GM21619 (cell line): ENCODE data around the gene RAB6C.
"Not testable (repeated sequence)": the region's sequence is repeated elsewhere in the genome, so short reads cannot be mapped to it uniquely, and the experiment has no call there.

Experiments used
- ATAC-seq: cut with Tn5 transposase; IDR thresholded peaks from one replicate; pipeline ENCODE4 v1.9.1; 2021; ENCODE audit not compliant: unreplicated experiment

RAB6C gene

DNA sequence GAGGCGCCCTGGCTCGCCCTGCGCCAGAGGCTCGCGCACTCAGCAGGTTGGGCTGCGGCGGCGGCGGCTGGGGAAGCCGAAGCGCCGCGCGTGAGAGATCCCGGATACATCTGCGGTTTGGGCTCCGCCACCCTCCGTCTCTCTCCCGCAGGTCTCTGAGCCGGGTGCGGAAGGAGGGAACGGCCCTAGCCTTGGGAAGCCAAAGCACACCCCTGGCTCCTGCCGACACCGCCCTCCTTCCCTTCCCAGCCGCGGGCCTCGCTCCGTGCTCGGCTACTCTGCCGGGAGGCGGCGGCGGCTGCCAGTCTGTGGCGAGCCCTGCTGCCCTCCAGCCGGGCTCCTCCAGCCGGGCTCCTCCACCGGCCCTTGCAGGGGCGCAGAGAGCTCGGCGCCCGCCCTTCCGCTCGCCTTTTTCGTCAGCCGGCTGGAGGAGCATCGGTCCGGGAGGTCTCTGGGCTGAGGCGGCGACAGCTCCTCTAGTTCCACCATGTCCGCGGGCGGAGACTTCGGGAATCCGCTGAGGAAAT, at the start of gene RAB6C:
RAB6C (plus strand) TSS at position 38 of the 527 bp plus-strand sequence; CDS start at position 488, 450 bp downstream.
- ATAC-seq, result not testable (repeated sequence)

DNA sequence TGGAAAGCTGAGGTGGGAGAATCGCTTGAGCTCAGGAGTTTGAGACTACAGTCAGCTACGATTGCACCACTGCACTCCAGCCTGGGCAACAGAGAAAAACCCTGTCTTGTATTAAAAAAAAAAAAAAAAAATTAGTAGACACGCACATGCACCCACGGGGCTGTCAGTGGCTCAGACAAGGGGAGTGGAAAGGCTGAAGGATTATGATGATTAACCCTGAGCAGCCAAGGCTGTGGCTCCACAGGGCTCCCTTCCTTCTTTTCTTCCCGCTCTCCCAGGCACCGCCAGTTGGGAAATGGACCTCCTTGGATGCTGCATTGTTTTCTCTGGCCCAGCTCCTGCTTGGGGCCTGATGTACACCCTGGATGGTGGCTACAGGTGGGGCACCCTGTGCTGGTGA, 49.0 kb upstream of the RAB6C start:
- ATAC-seq, result no peak

DNA sequence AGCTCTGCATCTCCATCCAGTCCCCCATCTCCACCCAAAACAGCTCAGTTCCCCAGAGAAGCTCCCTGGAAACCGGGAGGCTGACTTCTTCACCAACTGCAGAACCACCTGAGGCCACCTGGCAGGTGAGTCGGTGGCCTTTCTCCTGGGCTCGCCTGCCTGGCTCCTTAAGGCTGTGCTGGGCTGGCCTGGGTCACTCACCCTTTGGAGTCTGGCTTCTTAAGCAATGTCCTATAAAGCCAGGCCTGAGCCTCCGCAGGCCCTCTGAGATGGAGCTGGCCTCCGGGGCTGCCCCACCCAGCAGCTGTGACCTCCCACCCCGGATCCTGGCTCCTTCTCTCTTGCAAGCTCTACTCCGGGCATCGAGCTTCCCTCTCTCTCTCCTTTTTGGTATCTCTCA, 46.1 kb upstream of the RAB6C start:
- ATAC-seq, result not testable (repeated sequence)

DNA sequence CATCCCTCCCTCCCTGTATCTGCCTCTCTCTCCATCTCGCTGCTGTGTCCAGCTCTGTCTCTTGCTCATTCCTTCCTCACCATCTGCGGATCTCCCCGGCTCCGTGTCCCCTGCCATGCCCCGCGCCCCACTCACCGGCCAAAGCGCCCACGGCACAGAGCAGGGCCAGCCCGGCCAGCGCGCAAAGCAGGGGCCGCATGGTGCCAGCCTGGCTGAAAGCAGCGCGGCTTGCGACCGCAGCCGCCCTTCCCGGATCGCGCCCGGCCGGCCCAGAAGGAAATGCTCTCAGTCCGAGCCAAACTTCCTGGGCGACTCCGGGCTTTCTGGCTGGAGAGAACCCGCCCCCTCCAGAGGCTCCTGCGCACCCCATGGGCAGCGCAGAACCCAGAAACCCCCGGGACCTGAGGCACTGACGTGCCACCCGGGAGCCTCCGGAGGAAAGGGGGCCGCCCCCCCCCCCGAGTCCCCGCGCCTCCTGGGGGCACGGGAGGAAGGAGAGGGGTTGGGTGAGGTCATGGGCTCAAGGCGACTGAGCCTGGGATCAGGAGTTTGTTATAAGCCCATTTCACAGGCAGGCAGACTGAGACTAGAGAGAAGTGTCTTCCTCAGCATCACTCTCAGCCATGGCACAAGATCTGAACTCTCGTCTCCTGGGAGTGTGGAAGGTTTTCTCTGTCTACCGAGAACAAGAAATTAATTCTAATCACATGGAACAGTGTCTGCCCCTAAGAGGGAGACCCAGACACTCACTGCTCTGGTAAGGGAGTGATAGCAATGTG, 45.2 kb upstream of the RAB6C start:
- no peak for ATAC-seq

DNA sequence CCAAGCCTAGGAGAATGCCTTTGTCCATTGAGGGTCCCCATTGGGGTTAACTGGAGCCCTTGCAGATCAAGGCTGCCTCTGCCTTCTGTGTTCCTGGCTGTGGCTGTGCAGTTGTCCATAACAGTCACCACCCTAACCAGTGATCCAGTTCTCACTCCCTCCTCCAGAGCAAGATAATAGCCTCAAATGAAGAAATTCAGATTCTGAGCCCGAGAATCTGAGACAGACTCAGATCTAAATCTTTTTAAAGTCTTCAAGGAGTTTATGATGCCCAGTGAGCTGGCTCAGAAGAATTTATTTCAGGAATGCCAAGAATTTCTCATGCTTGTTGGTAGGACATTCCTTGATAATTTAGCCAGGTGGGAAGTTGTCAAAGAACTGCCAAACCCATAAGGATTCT, 44.3 kb upstream of the RAB6C start:
- ATAC-seq, result no peak

DNA sequence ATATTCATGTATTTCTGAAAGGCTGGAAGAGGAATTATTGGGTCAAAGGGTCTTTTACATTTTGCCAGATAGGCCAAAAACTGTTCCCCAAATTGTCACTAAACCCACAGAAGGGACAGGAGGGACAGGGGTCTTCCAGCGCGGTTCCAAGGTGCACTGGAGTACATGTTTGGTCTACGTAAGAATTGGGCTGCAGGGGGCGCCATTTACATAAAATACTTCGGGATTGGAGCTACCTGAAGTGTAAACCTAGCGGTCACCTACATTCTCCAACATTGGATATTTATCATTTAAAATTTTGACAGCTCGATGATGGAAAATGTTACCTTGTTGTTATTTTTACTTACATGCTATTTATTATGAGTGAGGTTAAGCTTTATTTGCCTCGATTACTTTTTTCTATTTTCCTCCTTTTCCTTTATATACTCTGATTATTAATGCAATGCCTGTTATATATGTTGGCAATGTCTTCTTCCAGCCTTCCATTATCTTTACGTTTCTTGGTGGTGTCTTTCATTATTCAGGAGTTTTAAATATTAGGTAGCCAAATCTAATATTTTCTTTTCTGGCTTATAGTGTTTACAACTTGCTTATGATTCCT, 43.0 kb upstream of the RAB6C start:
- no peak for ATAC-seq

DNA sequence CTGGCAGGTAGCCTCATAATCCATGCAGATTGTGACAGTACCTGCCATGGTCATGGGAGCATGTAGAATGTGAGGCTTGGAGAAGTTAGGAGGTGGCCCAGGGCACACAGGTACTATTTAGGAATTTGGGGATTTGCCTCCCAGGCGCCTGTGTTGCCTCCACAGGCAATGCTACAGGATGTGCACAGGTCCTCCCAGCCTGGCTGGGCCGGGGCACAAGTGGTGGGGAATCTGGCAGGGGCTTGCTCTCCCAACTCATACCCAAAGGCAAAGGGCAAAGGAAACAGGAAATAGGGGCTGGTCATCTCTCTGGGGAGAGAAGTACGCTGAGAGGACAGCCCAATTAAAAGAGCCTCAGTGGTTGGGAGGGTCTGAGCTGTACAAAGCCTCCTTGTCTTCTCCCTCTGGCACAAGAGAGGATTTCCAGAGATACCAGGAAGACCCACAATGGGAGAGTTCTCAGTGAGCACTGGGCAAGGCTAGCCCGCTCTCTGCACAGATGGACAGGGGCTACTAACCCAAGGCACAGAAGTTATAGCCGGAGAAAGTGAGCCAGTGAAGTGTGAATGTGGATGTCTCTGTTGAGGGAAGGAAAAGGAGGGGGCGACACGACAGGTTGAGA, 40.5 kb upstream of the RAB6C start:
- ATAC-seq, result not testable (repeated sequence)

DNA sequence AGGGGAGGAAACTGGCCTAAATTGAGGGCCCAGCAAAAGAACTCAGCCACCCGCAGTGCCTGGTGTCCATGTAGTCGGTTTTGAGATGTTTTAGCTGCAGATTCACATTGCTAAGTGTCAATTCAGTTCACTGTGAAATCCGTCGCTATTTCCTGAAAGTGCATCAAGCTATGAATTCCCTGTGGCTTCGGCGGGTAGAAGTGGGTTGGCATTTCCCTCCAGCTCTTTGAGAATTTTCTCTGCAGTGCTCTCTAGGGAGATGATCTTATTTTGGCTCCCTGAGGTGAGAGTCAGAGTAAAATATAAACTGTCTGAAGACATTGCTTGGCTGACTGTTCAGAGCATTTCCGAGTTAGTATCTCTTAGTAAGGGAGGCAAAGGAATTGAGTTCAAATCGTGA, 36.0 kb upstream of the RAB6C start:
- ATAC-seq, result not testable (repeated sequence)

DNA sequence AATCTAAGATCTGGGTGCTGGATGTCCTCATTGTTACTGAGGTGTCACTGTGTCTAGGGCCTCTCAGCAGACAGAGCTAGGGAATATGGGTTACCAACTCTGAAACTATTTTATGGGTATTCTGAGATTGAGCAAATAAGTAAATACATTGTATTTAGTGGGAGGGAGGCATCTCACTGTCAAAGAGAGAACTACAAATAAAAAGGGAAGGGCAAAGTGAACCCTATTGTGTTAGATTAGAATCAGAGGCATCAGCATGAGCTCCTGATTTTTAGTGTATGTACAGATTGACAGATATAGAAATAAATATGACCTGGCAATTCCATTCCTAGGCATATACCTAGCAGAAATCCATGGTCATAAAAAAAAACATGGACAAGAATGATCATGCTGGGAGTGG, 33.9 kb upstream of the RAB6C start:
- no peak for ATAC-seq

DNA sequence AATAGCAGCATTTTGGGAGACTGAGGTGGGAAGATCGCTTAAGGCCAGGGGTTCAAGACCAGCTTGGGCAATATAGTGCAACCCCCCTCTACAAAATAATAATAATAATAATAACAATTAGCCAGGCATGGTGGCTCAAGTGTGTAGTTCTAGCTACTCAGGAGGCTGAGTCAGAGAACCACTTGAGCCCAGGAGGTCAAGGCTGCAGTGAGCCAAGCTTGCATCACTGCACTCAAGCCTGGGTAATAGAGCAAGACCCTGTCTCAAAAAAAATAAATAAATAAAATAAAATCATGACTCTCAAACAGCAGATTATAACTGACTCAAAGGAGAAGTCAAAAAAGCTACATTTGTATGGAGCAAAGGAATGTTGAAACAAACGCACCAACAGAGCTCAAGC, 31.8 kb upstream of the RAB6C start:
- ATAC-seq, result not testable (repeated sequence)

DNA sequence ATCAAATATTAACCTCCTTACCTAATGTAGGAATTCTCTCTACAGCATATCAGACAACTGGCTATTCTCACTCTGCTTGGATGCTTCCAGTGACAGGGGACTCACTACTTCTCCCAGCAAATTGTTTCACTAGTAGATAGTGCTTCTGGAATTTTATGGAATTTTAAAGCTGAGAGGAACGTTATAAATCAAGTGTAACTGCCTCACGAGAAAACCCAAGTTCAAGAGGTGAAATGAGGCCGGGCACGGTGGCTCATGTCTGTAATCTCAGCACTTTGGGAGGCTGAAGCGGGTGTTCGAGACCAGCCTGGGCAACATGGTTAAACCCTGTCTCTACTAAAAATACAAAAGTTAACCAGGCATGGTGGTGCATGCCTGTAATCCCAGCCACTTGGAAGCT, 23.3 kb upstream of the RAB6C start:
- ATAC-seq, result not testable (repeated sequence)

DNA sequence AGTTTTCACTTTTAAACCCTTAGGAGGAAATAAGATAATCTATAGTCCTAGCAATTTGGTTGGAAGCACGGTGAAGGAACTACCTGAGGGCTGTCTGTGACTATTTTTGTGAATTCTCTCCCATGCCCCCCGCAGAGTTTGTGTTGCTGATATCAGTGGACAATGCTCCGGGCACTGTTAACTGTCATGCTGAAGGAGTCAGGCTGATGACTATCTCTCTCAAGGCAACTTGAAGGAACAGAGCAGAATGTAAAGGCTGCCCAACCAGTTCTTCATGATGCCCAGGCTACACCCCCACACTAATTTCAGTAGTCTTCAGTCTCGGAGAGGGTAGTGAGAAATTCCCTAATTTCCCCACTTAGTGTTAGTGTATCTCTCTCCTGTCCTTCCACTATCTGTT, 21.6 kb upstream of the RAB6C start:
- ATAC-seq, result no peak

DNA sequence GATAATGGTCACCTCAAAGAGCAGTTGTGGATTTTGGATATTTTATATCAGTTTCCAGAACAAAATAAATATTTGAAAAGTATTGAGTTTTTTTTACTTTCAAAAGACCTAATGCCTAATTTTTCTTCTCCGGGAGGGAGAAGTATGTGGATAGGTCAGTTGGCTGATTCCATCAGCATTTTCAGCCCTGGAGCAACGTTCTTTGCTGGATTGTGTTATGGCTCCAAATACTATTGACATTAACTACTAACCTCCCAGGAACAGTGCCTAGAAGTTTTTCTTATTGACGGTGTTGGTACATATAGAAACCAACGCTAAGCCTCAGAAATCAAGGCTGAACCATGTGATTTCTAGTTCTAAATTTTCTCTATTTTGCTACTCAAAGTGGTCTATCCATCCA, 20.7 kb upstream of the RAB6C start:
- not testable (repeated sequence) for ATAC-seq

DNA sequence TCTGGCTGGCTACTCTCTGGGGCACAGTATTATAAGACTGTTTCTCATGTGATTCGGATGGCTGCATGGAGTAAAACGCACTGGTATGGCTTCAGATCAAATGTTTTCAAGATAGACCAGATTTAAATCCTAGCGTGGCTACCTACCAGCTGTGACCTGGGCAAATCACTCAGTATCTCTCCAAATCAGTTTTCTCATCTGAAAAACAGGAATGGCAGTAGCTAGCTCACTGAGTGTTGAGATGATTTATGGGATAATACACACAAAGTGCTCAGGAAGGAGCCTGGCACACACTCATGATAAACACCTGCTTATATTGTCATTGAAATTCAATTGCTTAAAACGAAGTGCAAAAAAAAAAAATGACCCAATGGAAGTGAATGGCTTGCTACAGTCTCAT, 10.9 kb upstream of the RAB6C start:
- ATAC-seq, result not testable (repeated sequence)

DNA sequence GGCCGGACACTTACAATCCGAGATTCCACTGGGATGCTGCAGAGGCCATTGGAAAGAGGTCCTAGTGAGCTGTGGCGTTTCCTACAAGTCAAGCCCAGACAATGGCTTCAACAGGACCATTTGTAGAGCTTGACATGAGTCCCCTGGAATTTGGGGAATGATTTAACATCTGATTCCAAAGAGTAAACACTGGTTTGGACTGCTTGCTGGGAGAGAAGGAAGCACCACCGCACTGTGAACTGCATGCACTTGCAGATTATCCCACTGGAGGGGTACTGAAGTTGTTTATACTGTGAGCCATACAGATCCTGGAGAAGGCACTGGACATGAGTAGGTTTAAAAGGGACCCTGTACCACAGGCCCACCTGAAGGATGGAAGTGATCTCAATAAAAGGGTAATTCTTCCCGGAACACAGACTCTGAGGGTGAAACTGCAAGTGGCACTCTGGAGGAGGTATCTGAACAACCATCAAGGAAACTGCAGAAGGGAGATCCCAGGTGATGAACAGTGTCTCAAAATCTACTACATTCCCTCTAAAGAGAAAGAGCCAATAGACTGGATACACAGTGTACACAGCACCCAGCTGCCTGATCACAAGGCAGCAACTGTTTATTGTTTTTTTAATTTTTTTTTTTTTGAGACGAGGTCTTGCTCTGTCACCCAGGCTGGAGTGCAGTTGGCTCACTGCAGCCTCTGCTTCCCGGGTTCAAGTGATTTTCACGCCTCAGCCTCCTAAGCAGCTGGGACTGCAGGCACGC, 4.3 kb upstream of the RAB6C start:
- no peak for ATAC-seq

DNA sequence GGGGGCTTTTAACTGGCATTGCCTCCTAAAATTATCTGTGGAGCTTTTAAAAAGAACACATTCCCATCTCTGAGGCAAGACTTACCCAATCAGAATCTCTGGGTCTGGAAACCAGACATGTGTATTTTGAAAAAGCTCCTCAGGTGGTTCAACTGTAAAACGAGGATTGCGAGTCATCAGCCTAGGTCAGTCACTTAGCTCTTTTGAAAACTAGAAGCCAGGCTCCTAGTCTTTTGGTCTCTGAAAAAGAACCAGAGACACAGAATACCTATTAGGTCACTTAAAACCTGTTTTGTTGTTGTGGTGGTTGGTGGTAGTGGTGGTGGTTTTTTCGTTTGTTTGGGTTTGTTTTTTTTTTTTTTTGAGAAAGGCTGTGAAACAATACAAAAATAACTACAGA, 2.5 kb upstream of the RAB6C start:
- not testable (repeated sequence) for ATAC-seq

DNA sequence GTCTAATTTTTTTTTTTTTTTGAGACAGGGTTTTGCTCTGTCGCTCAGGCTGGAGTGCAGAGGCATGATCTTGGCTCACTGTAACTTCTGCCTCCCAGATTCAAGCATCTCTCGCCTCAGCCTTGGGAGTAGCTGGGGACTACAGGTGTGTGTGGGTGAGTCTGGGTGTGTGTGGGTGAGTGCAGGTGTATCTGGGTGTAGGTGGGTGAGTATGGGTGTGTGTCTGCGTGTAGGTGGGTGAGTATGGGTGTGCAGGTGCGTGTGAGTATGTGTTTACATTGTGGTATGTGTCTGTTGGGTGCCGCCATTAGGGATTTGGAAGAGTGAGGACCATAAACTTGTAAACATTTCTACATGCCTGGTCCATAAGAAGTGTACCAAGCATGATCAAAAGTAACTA, 1.5 kb upstream of the RAB6C start:
- no peak for ATAC-seq

DNA sequence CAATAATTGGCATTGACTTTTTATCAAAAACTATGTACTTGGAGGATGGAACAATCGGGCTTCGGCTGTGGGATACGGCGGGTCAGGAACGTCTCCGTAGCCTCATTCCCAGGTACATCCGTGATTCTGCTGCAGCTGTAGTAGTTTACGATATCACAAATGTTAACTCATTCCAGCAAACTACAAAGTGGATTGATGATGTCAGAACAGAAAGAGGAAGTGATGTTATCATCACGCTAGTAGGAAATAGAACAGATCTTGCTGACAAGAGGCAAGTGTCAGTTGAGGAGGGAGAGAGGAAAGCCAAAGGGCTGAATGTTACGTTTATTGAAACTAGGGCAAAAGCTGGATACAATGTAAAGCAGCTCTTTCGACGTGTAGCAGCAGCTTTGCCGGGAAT, 780 bp downstream of the RAB6C start:
- not testable (repeated sequence) for ATAC-seq

DNA sequence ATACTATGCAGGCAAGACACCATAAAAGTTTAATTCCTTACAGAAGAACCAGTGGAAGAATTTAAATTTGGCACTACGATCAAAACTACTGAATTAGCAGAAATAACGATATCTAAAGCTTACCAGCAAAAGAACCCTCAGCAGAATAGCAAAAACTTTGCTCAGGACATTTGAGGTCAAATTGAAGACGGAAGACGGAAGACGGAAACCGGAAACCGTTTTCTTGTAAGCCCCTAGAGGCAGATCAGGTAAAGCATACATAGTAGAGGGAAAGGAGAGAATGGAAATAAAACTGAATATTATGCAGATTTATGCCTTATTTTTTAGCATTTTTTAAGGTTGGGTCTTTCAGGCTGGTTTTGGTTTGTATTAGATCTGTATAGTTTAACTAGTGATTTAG, 2.2 kb downstream of the RAB6C start:
- not testable (repeated sequence) for ATAC-seq

DNA sequence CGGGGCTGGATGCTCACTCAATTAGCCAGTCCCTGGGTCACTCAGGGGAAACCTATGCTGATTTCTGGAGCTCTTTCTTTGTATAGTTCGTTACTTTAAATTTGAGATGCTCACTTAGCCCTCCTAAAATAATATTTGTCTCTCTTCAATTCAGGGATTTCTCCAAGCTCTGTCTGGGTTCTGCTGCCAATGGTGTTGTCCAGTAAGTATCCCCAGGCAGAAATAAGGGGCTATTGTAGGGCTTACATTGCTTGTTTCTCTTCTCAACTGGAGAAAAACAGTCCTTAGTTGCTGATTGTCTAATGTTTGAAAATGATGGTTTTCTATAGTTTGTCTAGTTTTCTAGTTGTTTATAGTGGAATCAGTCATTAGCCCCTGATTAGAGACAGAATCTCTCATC, 5.0 kb downstream of the RAB6C start:
- no peak for ATAC-seq

DNA sequence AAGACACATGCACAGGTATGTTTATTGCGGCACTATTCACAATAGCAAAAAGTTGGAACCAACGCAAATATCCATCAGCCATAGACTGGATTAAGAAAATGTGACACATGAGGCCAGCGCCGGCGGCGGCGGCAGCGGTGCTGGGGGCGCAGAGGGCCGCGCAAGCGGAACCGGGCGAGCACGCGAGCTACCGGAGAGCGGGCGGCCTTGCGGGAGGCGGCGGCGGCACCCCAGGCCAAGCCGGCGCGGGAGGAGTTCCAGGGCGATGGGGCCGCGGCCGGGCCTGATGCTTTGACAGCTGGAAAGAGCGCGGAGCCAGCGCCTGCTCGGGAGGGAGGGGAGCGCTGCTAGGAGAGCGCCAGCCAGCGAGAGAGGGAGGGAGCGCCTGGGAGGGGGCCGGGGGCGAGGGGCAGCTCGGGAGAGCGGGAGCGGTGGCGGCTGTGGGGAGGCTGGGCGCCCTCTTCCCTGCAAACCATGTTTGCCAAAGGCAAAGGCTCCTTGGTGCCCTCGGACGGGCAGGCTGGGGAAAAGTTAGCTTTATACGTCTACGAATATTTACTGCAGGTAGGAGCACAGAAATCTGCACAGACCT, 13.0 kb downstream of the RAB6C start:
- ATAC-seq, result not testable (repeated sequence)
